Stomach (tissue), 4 donors: ENCODE measurements around the gene PSAP.

Experiments
- EP300 ChIP-seq: sonication (generic); formaldehyde crosslinking; IDR thresholded peaks from one replicate; pipeline ENCODE4 v1.6.1; 2017; ENCODE audit warnings: antibody characterized with exemption
- POLR2A ChIP-seq, 4 donors: fragments of 450-650 bp; IDR thresholded peaks; one replicate each; pipeline ENCODE4 v1.6.1; 2016; ENCODE audit warnings: antibody characterized with exemption in 4 of 4, control low read depth in 2 of 4, mild to moderate bottlenecking in 1 of 4, moderate library complexity in 1 of 4
- POLR2AphosphoS5 ChIP-seq, 3 donors: sonication (generic); formaldehyde crosslinking; IDR thresholded peaks; one replicate each; pipeline ENCODE4 v1.6.1; 2016; ENCODE audit warnings: antibody characterized with exemption in 3 of 3
- TF ChIP-seq, protein P1 (sequence below), 7 experiments: fragments of 450-650 bp in 4 of 7; fragments of 200-600 bp in 3 of 7; sonication (generic) in 3 of 7; IDR thresholded peaks; one replicate each; pipeline ENCODE4 v1.5.1; 2016 to 2019; ENCODE audit warnings: antibody characterized with exemption in 7 of 7, control low read depth in 2 of 7, mild to moderate bottlenecking in 1 of 7

DNA sequence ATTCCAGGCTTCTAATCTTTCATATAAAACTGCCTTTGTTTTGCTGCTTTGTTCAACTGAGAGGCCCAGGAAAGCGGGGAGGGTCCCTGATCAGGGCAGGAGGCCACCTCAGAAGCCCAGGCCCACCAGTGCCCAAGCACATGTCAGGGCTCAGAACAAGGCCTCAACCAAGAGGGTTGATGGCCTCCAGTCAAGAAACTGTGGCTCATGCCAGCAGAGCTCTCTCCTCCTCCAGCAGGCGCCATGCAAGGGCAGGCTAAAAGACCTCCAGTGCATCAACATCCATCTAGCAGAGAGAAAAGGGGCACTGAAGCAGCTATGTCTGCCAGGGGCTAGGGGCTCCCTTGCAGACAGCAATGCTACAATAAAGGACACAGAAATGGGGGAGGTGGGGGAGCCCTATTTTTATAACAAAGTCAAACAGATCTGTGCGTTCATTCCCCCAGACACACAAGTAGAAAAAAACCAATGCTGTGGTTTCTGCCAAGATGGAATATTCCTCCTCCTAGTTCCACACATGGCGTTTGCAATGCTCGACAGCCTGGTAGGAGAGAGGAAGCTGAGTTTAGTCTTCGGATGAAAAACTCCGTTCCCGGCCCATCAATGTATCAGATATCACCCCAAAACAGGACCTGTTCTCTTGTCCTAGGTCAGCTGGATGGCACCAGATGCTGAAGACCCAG, 34.0 kb downstream of the PSAP start:
- TF ChIP-seq, protein P1, sequence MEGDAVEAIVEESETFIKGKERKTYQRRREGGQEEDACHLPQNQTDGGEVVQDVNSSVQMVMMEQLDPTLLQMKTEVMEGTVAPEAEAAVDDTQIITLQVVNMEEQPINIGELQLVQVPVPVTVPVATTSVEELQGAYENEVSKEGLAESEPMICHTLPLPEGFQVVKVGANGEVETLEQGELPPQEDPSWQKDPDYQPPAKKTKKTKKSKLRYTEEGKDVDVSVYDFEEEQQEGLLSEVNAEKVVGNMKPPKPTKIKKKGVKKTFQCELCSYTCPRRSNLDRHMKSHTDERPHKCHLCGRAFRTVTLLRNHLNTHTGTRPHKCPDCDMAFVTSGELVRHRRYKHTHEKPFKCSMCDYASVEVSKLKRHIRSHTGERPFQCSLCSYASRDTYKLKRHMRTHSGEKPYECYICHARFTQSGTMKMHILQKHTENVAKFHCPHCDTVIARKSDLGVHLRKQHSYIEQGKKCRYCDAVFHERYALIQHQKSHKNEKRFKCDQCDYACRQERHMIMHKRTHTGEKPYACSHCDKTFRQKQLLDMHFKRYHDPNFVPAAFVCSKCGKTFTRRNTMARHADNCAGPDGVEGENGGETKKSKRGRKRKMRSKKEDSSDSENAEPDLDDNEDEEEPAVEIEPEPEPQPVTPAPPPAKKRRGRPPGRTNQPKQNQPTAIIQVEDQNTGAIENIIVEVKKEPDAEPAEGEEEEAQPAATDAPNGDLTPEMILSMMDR (IDR thresholded peaks at IDR 0.05): no peak
- TF ChIP-seq POLR2A (IDR thresholded peaks at IDR 0.05) (no peak), EP300 (no peak), POLR2AphosphoS5 (IDR thresholded peaks at IDR 0.05) (no peak)
